ENCODE measurements around the gene FRS3.

Gene FRS3

GRCh38 chr6:41823178-41823577, 43.5 kb upstream of the FRS3 start:
- no peaks in the 10 kb centered on the region for H3K27me3 ChIP-seq (ENCODE audit: control insufficient read depth in 1 of 2, insufficient read depth in 1 of 2, low read length in 2 of 2)
- no peak overlapping the region for H3K4me2 ChIP-seq (ENCODE audit: low read length, poor library complexity, severe bottlenecking)
- H3K36me3 ChIP-seq (ENCODE audit: control insufficient read depth in 1 of 2, insufficient read depth in 2 of 2, low read depth in 1 of 2, low read length in 2 of 2), result no peaks in the 10 kb centered on the region

DNA sequence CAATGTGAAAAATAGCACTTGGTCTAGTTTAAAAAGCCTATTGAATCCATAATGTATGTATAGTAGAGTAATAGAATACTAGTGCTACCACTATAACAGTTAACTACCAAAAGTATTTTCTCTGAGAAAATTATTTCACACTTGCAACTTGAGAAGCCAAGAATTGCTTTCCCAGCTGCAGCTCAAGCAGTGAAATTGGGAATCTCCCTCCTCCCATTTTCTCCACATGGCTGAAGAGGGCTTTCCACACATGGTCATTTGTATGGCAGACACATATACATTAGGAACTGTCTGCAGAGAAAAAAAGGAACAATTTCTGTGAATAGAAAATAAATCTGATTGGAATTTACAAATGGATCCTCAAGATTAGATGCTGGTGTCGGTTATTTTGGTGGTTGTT, 42.3 kb upstream of the FRS3 start:
- no peak overlapping the region for H3K23ac ChIP-seq (ENCODE audit: low read length in 2 of 2)
- no peak for DNase-seq
- H3K9me3 ChIP-seq (ENCODE audit: control insufficient read depth, low read length), result no peaks in the 10 kb centered on the region
- H4K8ac ChIP-seq (ENCODE audit: low read length), result no peak overlapping the region
- no peak overlapping the region for H2BK15ac ChIP-seq (ENCODE audit: low read depth, poor library complexity, severe bottlenecking)
- H2AK5ac ChIP-seq (ENCODE audit: low read length, severe bottlenecking), result no peak overlapping the region
- WGBS, result 92% methylated on average over 1 of the region's 1 CpG
- no peak overlapping the region for H2BK120ac ChIP-seq (ENCODE audit: low read depth, low read length)
- no peak overlapping the region for H2BK5ac ChIP-seq (ENCODE audit: low read depth, low read length, poor library complexity, severe bottlenecking)
- H3K9ac ChIP-seq (ENCODE audit: low read length), result no peak overlapping the region
- H3K27ac ChIP-seq (ENCODE audit: low read length, poor library complexity, severe bottlenecking), result no peak overlapping the region
- no peak overlapping the region for H4K91ac ChIP-seq (ENCODE audit: low read length)
- no peaks in the 10 kb centered on the region for H3K27me3 ChIP-seq (ENCODE audit: control insufficient read depth in 1 of 2, insufficient read depth in 1 of 2, low read length in 2 of 2)
- no peak overlapping the region for H3K4me3 ChIP-seq (ENCODE audit: insufficient read depth in 1 of 2, low read depth in 1 of 2, low read length in 2 of 2)
- no peak overlapping the region for H3K4me2 ChIP-seq (ENCODE audit: low read length, poor library complexity, severe bottlenecking)
- no peaks in the 10 kb centered on the region for H3K36me3 ChIP-seq (ENCODE audit: control insufficient read depth in 1 of 2, insufficient read depth in 2 of 2, low read depth in 1 of 2, low read length in 2 of 2)
- peaks cover 2% of the 10 kb centered on the region for H3K4me1 ChIP-seq (ENCODE audit: control insufficient read depth, insufficient read depth, low read depth, low read length)
- no peak overlapping the region for H3K14ac ChIP-seq (ENCODE audit: low read length in 2 of 2)
- H3K79me1 ChIP-seq (replicated peaks; ENCODE audit: low read length, poor library complexity, severe bottlenecking), result peaks cover 3% of the 10 kb centered on the region
- no peak overlapping the region for H3K4ac ChIP-seq (ENCODE audit: low read depth in 1 of 2, low read length in 2 of 2)
- no peak overlapping the region for H2BK12ac ChIP-seq (ENCODE audit: low read length in 2 of 2)
- no peak overlapping the region for H3K18ac ChIP-seq (ENCODE audit: low read depth in 1 of 2, low read length in 2 of 2)
- H2AFZ ChIP-seq (ENCODE audit: low read depth, low read length), result no peak overlapping the region

More at GRCh38 chr6:41823178-41823577, 43.5 kb upstream of the FRS3 start:
- H3K27ac ChIP-seq (ENCODE audit: low read length, poor library complexity, severe bottlenecking), result no peak overlapping the region
- no peak overlapping the region for H3K14ac ChIP-seq (ENCODE audit: low read length in 2 of 2)
- H3K9ac ChIP-seq (ENCODE audit: low read length), result no peak overlapping the region
- no peak overlapping the region for H2BK15ac ChIP-seq (ENCODE audit: low read depth, poor library complexity, severe bottlenecking)
- peaks cover 2% of the 10 kb centered on the region for H3K4me1 ChIP-seq (ENCODE audit: control insufficient read depth, insufficient read depth, low read depth, low read length)
- no peak overlapping the region for H3K4me3 ChIP-seq (ENCODE audit: insufficient read depth in 1 of 2, low read depth in 1 of 2, low read length in 2 of 2)
- H3K4ac ChIP-seq (ENCODE audit: low read depth in 1 of 2, low read length in 2 of 2), result no peak overlapping the region
- DNase-seq, result no peak
- no peak overlapping the region for H4K8ac ChIP-seq (ENCODE audit: low read length)
- H2BK5ac ChIP-seq (ENCODE audit: low read depth, low read length, poor library complexity, severe bottlenecking), result no peak overlapping the region
- H2AK5ac ChIP-seq (ENCODE audit: low read length, severe bottlenecking), result no peak overlapping the region
- H4K91ac ChIP-seq (ENCODE audit: low read length), result no peak overlapping the region
- WGBS, result 97% methylated on average over 1 of the region's 1 CpG
- H3K18ac ChIP-seq (ENCODE audit: low read depth in 1 of 2, low read length in 2 of 2), result no peak overlapping the region
- H3K23ac ChIP-seq (ENCODE audit: low read length in 2 of 2), result no peak overlapping the region
- no peak overlapping the region for H2BK12ac ChIP-seq (ENCODE audit: low read length in 2 of 2)
- no peaks in the 10 kb centered on the region for H3K9me3 ChIP-seq (ENCODE audit: control insufficient read depth, low read length)
- no peak overlapping the region for H2AFZ ChIP-seq (ENCODE audit: low read depth, low read length)
- H2BK120ac ChIP-seq (ENCODE audit: low read depth, low read length), result no peak overlapping the region
- H3K79me1 ChIP-seq (replicated peaks; ENCODE audit: low read length, poor library complexity, severe bottlenecking), result peaks cover 3% of the 10 kb centered on the region

DNA sequence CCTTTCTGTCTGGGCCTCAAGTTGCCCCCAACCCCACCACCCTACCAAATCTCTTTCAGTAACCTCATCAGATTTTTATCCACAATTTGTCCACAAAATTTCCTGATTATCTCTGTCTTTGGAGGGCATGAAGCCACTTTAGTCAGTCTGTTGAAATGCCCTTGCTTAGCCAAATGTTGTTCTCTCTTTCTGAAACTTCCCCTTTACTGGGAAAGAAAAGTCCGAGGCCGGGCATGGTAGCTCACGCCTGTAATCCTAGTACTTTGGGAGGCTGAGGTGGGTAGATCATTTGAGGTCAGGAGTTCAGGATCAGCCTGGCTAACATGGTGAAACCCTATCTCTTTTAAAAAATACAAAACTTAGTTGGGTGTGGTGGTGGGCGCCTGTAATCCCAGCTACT, 41.6 kb upstream of the FRS3 start:
- 95% methylated on average over 3 of the region's 4 CpGs for WGBS
- Histone ChIP-seq H2AFZ (ENCODE audit: low read depth, low read length) (no peak overlapping the region), H2BK120ac (ENCODE audit: low read depth, low read length) (no peak overlapping the region), H4K91ac (ENCODE audit: low read length) (no peak overlapping the region), H3K4me1 (ENCODE audit: control insufficient read depth, insufficient read depth, low read depth, low read length) (peaks cover 2% of the 10 kb centered on the region), H3K9me3 (ENCODE audit: control insufficient read depth, low read length) (no peaks in the 10 kb centered on the region), H4K8ac (ENCODE audit: low read length) (no peak overlapping the region), H3K27ac (ENCODE audit: low read length, poor library complexity, severe bottlenecking) (no peak overlapping the region), H2AK5ac (ENCODE audit: low read length, severe bottlenecking) (no peak overlapping the region), H3K18ac (ENCODE audit: low read depth in 1 of 2, low read length in 2 of 2) (no peak overlapping the region), H3K27me3 (ENCODE audit: control insufficient read depth in 1 of 2, insufficient read depth in 1 of 2, low read length in 2 of 2) (no peaks in the 10 kb centered on the region), H3K23ac (ENCODE audit: low read length in 2 of 2) (no peak overlapping the region), H2BK5ac (ENCODE audit: low read depth, low read length, poor library complexity, severe bottlenecking) (no peak overlapping the region), H3K9ac (ENCODE audit: low read length) (no peak overlapping the region), H3K79me1 (replicated peaks; ENCODE audit: low read length, poor library complexity, severe bottlenecking) (peaks cover 3% of the 10 kb centered on the region), H2BK12ac (ENCODE audit: low read length in 2 of 2) (no peak overlapping the region), H3K36me3 (ENCODE audit: control insufficient read depth in 1 of 2, insufficient read depth in 2 of 2, low read depth in 1 of 2, low read length in 2 of 2) (no peaks in the 10 kb centered on the region), H3K4me2 (ENCODE audit: low read length, poor library complexity, severe bottlenecking) (no peak overlapping the region), H3K4me3 (ENCODE audit: insufficient read depth in 1 of 2, low read depth in 1 of 2, low read length in 2 of 2) (no peak overlapping the region), H2BK15ac (ENCODE audit: low read depth, poor library complexity, severe bottlenecking) (no peak overlapping the region), H3K14ac (ENCODE audit: low read length in 2 of 2) (no peak overlapping the region), H3K4ac (ENCODE audit: low read depth in 1 of 2, low read length in 2 of 2) (no peak overlapping the region)
- DNase-seq, result no peak

DNA sequence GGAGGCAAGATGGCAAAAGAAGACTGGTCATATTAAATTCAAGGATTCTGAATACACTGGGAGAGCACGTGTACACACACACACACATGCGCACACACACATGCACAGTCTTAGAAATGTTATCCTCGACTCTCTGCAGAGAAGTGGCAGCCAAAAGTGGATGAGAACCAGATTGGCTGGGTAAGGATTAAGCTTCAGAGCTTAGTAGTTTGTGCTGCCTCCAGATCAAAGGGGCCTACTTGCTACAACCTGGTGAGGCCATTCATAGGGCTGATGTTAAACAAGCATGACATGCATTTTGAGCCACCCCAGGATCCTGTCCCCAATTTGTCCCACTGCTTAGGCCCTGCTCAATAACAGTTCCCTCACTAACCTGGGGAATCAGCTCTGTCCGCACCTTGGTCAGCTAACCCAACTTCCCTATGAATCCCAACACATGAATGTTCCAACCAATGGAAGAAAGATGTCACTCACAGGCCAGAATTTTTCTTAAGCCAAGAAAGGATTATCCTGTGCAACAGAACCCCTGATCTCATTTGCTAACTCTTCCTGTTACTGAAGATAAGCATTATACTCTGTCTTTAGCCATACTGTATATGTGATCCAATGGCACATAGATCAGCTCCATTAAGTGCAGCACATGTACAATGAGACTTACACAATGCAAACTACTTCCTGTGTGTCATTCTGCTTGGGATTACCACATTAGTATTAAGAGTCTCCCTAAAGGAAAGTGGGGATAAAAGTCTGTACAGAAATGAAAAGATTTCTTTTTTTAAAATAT, 38.8 kb upstream of the FRS3 start:
- Histone ChIP-seq H3K9me3 (ENCODE audit: control insufficient read depth, low read length) (no peaks in the 10 kb centered on the region), H2BK12ac (ENCODE audit: low read length in 2 of 2) (peak overlapping the region in 1 of 2 experiments; percentile 1), H2AFZ (ENCODE audit: low read depth, low read length) (no peak overlapping the region), H3K4me3 (ENCODE audit: insufficient read depth in 1 of 2, low read depth in 1 of 2, low read length in 2 of 2) (no peak overlapping the region), H4K91ac (ENCODE audit: low read length) (no peak overlapping the region), H3K36me3 (ENCODE audit: control insufficient read depth in 1 of 2, insufficient read depth in 2 of 2, low read depth in 1 of 2, low read length in 2 of 2) (no peaks in the 10 kb centered on the region), H2AK5ac (ENCODE audit: low read length, severe bottlenecking) (no peak overlapping the region), H2BK5ac (ENCODE audit: low read depth, low read length, poor library complexity, severe bottlenecking) (no peak overlapping the region), H3K23ac (ENCODE audit: low read length in 2 of 2) (no peak overlapping the region), H3K18ac (ENCODE audit: low read depth in 1 of 2, low read length in 2 of 2) (peak overlapping the region in 1 of 2 experiments; percentile 11), H3K4ac (ENCODE audit: low read depth in 1 of 2, low read length in 2 of 2) (no peak overlapping the region), H2BK15ac (ENCODE audit: low read depth, poor library complexity, severe bottlenecking) (no peak overlapping the region), H3K79me1 (replicated peaks; ENCODE audit: low read length, poor library complexity, severe bottlenecking) (peaks cover 1% of the 10 kb centered on the region), H3K4me2 (ENCODE audit: low read length, poor library complexity, severe bottlenecking) (no peak overlapping the region), H3K9ac (ENCODE audit: low read length) (no peak overlapping the region), H3K27me3 (ENCODE audit: control insufficient read depth in 1 of 2, insufficient read depth in 1 of 2, low read length in 2 of 2) (no peaks in the 10 kb centered on the region), H3K4me1 (ENCODE audit: control insufficient read depth, insufficient read depth, low read depth, low read length) (no peaks in the 10 kb centered on the region), H2BK120ac (ENCODE audit: low read depth, low read length) (no peak overlapping the region), H4K8ac (ENCODE audit: low read length) (no peak overlapping the region), H3K27ac (ENCODE audit: low read length, poor library complexity, severe bottlenecking) (no peak overlapping the region), H3K14ac (ENCODE audit: low read length in 2 of 2) (no peak overlapping the region)
- WGBS, result 71% methylated on average over 2 of the region's 4 CpGs
- peak; percentile 51 for DNase-seq
